Activated T-cell treated with anti-CD3 and anti-CD28 coated beads, Interleukin-2, amount 50 U/mL, for 4 hours (primary cell): ENCODE results near the gene PDE3A. TPM values are rescaled to one million over a fixed set of nuclear protein-coding genes. Genes with fewer than 3 reads are reported as not detected.

Experiments used
- ATAC-seq, 2 donors: fragments of 200-7000 bp; cut with Tn5 transposase; one replicate each; pipeline ENCODE4 v1.10.0; 2021
- DNase-seq: peaks from one replicate; pipeline ENCODE4 v3.0.0-alpha.2; 2020
- H3K27me3 Mint-ChIP-seq: one replicate; pipeline ENCODE4 v1.8.0; 2021; ENCODE audit warnings: low read depth, mixed read lengths
- H3K36me3 Mint-ChIP-seq: one replicate; pipeline ENCODE4 v1.8.0; 2022; ENCODE audit warnings: mixed read lengths; ENCODE audit not compliant: insufficient read depth
- H3K4me1 Mint-ChIP-seq: one replicate; pipeline ENCODE4 v1.8.0; 2021; ENCODE audit warnings: low read depth, mixed read lengths
- H3K4me3 Mint-ChIP-seq: one replicate; pipeline ENCODE4 v1.8.0; 2021; ENCODE audit warnings: mild to moderate bottlenecking, moderate library complexity, mixed read lengths
- H3K9me3 Mint-ChIP-seq: one replicate; pipeline ENCODE4 v1.8.0; 2021; ENCODE audit warnings: mixed read lengths
- total RNA-seq, 3 donors: library from RNA; stranded (reverse); gene quantifications; one replicate each; pipeline ENCODE4 v1.2.1, GENCODE V29; 2021

PDE3A gene
- total RNA-seq, 3 donors from 2014 or later, result 0.08 TPM; not detected in 1

- ATAC-seq (no peak), DNase-seq (no peak)
- Mint-ChIP-seq H3K4me1 (no peaks in the 10 kb centered on the region), H3K9me3 (no peaks in the 10 kb centered on the region), H3K4me3 (no peak overlapping the region), H3K36me3 (no peaks in the 10 kb centered on the region), H3K27me3 (no peaks in the 10 kb centered on the region)
Observed at GRCh38 chr12:20423557-20423956, 55.2 kb downstream of the PDE3A start.

GRCh38 chr12:20424841-20425240, 56.5 kb downstream of the PDE3A start:
- Mint-ChIP-seq H3K9me3 (no peaks in the 10 kb centered on the region), H3K4me3 (no peak overlapping the region), H3K27me3 (no peaks in the 10 kb centered on the region), H3K4me1 (no peaks in the 10 kb centered on the region), H3K36me3 (no peaks in the 10 kb centered on the region)
- ATAC-seq (no peak), DNase-seq (no peak)

GRCh38 chr12:20426191-20426590, 57.9 kb downstream of the PDE3A start:
- DNase-seq (no peak), ATAC-seq (no peak)
- Mint-ChIP-seq H3K27me3 (no peaks in the 10 kb centered on the region), H3K36me3 (no peaks in the 10 kb centered on the region), H3K4me1 (no peaks in the 10 kb centered on the region), H3K9me3 (no peaks in the 10 kb centered on the region), H3K4me3 (no peak overlapping the region)

GRCh38 chr12:20426957-20427356, 58.6 kb downstream of the PDE3A start:
- no peaks in the 10 kb centered on the region for H3K9me3 Mint-ChIP-seq
- H3K4me3 Mint-ChIP-seq, result no peak overlapping the region
- H3K4me1 Mint-ChIP-seq, result no peaks in the 10 kb centered on the region

DNA sequence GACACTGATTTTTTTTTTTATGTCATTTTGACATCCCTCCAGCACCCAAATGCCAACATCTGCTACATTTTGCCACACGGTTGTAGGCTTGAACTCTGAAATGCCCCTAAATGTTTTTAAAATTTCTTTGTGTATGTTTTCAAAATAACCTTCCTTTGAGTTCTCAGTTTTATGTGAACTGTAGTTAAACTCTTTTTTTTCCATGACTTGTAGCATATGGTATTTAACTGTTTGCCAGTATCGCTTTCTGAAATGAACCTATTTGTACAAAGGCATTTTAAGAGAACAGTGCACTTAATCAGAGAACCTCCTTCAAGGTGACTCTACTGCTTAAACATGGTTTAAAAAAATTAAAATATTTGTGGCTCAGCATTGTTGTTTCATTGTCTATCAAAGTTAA, 61.5 kb downstream of the PDE3A start:
- H3K9me3 Mint-ChIP-seq, result no peaks in the 10 kb centered on the region
- H3K36me3 Mint-ChIP-seq, result no peaks in the 10 kb centered on the region
- no peaks in the 10 kb centered on the region for H3K4me1 Mint-ChIP-seq
- H3K27me3 Mint-ChIP-seq, result no peaks in the 10 kb centered on the region
- H3K4me3 Mint-ChIP-seq, result no peak overlapping the region
- ATAC-seq (no peak), DNase-seq (no peak)

More at GRCh38 chr12:20426957-20427356, 58.6 kb downstream of the PDE3A start:
- ATAC-seq (no peak), DNase-seq (no peak)
- H3K27me3 Mint-ChIP-seq, result no peaks in the 10 kb centered on the region
- H3K36me3 Mint-ChIP-seq, result no peaks in the 10 kb centered on the region

- H3K4me1 Mint-ChIP-seq, result no peaks in the 10 kb centered on the region
Observed at GRCh38 chr12:20432290-20432689, 64.0 kb downstream of the PDE3A start.

DNA sequence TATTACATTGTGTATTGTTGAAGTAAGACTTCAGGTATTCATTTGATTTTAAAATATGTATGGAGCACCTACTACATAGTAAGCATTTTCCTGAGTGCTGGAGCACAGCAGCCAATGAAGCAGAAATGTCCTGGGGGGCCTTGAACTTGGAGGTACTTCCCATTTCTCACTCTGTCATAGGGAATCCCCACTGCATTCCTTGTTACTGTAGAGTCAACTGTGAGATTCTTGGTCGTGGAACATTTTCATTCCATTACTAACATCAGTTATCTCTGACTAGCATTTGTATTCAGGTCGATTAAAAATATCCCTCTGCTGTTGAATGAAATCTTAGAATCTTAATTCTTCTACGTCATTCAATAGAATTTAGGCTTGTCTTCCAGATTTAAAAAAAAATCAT, 66.7 kb downstream of the PDE3A start:
- Mint-ChIP-seq H3K4me1 (no peaks in the 10 kb centered on the region), H3K4me3 (no peak overlapping the region), H3K36me3 (no peaks in the 10 kb centered on the region), H3K9me3 (no peaks in the 10 kb centered on the region), H3K27me3 (no peaks in the 10 kb centered on the region)
- ATAC-seq, result no peak
- DNase-seq, result no peak

More at GRCh38 chr12:20432290-20432689, 64.0 kb downstream of the PDE3A start:
- H3K27me3 Mint-ChIP-seq, result no peaks in the 10 kb centered on the region
- ATAC-seq, result no peak
- H3K9me3 Mint-ChIP-seq, result no peaks in the 10 kb centered on the region
- no peaks in the 10 kb centered on the region for H3K36me3 Mint-ChIP-seq
- no peak overlapping the region for H3K4me3 Mint-ChIP-seq
- DNase-seq, result no peak

- Mint-ChIP-seq H3K9me3 (no peaks in the 10 kb centered on the region), H3K36me3 (no peaks in the 10 kb centered on the region), H3K4me1 (no peaks in the 10 kb centered on the region), H3K27me3 (no peaks in the 10 kb centered on the region), H3K4me3 (no peak overlapping the region)
- ATAC-seq, result no peak
- DNase-seq, result no peak
Observed at GRCh38 chr12:20436316-20436715, 68.0 kb downstream of the PDE3A start.

- H3K27me3 Mint-ChIP-seq, result no peaks in the 10 kb centered on the region
- H3K4me1 Mint-ChIP-seq, result no peaks in the 10 kb centered on the region
- DNase-seq, result no peak
- no peak overlapping the region for H3K4me3 Mint-ChIP-seq
- no peaks in the 10 kb centered on the region for H3K9me3 Mint-ChIP-seq
- no peaks in the 10 kb centered on the region for H3K36me3 Mint-ChIP-seq
- no peak for ATAC-seq
Observed at GRCh38 chr12:20438299-20438779, 70.0 kb downstream of the PDE3A start.

GRCh38 chr12:20439626-20440025, 71.3 kb downstream of the PDE3A start:
- DNase-seq, result no peak
- Mint-ChIP-seq H3K27me3 (no peaks in the 10 kb centered on the region), H3K36me3 (no peaks in the 10 kb centered on the region), H3K4me1 (no peaks in the 10 kb centered on the region), H3K9me3 (no peaks in the 10 kb centered on the region), H3K4me3 (no peak overlapping the region)
- ATAC-seq, result no peak

DNA sequence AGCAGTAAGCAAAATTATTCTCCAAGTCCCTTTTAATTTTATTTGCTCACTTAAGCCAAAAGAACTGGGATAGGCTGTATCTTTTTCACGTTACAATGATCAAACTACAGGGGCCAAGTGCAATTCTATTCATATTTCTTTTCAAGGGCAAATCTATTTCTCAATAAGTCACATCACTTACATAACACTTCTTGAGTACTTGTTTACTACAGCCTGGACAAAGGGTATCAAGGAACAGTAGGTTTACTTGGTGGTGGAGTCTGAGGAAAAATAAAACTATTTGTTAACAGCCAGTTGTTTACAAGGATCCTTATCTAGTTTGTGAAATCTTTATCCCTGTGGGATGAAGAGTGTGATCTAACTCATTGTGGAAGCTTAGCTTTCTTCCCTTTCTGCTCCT, 72.1 kb downstream of the PDE3A start:
- Mint-ChIP-seq H3K4me3 (no peak overlapping the region), H3K36me3 (no peaks in the 10 kb centered on the region), H3K27me3 (no peaks in the 10 kb centered on the region), H3K9me3 (no peaks in the 10 kb centered on the region), H3K4me1 (no peaks in the 10 kb centered on the region)
- ATAC-seq (no peak), DNase-seq (no peak)

GRCh38 chr12:20442322-20442721, 74.0 kb downstream of the PDE3A start:
- no peaks in the 10 kb centered on the region for H3K9me3 Mint-ChIP-seq
- no peaks in the 10 kb centered on the region for H3K4me1 Mint-ChIP-seq
- DNase-seq, result no peak
- H3K36me3 Mint-ChIP-seq, result no peaks in the 10 kb centered on the region
- no peaks in the 10 kb centered on the region for H3K27me3 Mint-ChIP-seq
- ATAC-seq, result no peak
- no peak overlapping the region for H3K4me3 Mint-ChIP-seq

GRCh38 chr12:20443255-20443654, 74.9 kb downstream of the PDE3A start:
- Mint-ChIP-seq H3K27me3 (no peaks in the 10 kb centered on the region), H3K36me3 (no peaks in the 10 kb centered on the region), H3K9me3 (no peaks in the 10 kb centered on the region), H3K4me1 (no peaks in the 10 kb centered on the region), H3K4me3 (no peak overlapping the region)
- ATAC-seq (no peak), DNase-seq (no peak)

GRCh38 chr12:20443792-20444191, 75.5 kb downstream of the PDE3A start:
- Mint-ChIP-seq H3K27me3 (no peaks in the 10 kb centered on the region), H3K36me3 (no peaks in the 10 kb centered on the region), H3K4me3 (no peak overlapping the region), H3K4me1 (no peaks in the 10 kb centered on the region), H3K9me3 (no peaks in the 10 kb centered on the region)
- ATAC-seq, result no peak
- DNase-seq, result no peak

DNA sequence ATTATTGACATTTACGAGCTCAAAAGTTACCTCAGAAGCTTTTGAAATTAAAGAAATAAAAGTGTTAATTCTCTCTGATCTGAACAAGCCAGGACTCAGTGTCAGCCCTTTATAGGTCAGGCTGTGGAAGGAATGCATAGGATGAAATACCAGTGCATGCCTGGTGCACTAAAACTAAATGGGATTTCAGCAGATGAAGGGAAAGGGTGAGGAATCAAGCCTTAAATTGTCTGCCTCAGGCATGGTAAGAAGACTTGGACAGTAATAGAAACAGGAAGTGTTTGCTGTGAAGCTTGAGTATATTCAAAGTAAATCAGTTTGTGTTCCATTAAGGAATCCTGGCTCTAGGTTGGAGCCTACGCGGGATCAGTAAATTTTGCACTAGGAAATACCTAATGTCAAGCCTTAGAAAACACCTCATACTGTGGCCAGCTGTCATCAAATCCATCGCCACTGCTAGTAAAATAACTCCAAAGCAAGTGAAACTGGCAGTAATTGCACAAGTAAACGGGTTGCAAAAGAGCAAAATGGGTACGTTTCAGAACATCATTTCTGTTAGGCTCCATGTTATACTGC, 76.3 kb downstream of the PDE3A start:
- ATAC-seq, result no peak
- Mint-ChIP-seq H3K9me3 (no peaks in the 10 kb centered on the region), H3K4me1 (no peaks in the 10 kb centered on the region), H3K4me3 (no peak overlapping the region), H3K27me3 (no peaks in the 10 kb centered on the region), H3K36me3 (no peaks in the 10 kb centered on the region)
- DNase-seq, result no peak

DNA sequence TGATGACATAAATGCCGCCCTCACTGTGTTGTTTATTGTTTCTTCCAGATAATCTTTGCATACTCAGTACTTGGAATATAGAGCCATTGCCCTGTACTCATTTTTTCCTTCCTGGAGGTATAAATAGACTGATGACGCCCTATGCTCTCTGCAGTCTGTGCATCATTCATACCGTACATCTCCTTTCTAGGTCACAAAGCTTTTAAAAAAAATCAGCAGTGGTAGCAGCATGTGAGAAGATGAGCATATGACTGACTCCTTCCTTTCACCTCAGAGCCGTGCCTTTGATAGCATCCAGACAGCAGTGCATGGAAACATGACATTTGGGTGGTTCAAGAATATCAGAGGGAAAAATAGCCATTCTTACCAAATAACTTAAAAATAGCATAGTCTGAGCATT, 77.3 kb downstream of the PDE3A start:
- Mint-ChIP-seq H3K36me3 (no peaks in the 10 kb centered on the region), H3K9me3 (no peaks in the 10 kb centered on the region), H3K4me3 (no peak overlapping the region), H3K4me1 (no peaks in the 10 kb centered on the region), H3K27me3 (no peaks in the 10 kb centered on the region)
- no peak for ATAC-seq
- DNase-seq, result no peak
